MM.1S (cell line): ENCODE measurements around the gene SLC15A3.

Source experiments
- DNase-seq: peaks from one replicate; pipeline ENCODE4 v3.0.0-alpha.2; 2015
- H2AFZ ChIP-seq: fragments of 300-600 bp; sonication (generic); 2 replicates; pipeline ENCODE4 v1.6.0; 2016; ENCODE audit warnings: antibody characterized with exemption, low read length
- H3F3A ChIP-seq: fragments of 300-600 bp; sonication (generic); 2 replicates; pipeline ENCODE4 v1.6.1; 2016; ENCODE audit warnings: mild to moderate bottlenecking, antibody characterized with exemption, low read length, moderate library complexity, mixed read lengths; ENCODE audit not compliant: insufficient read depth
- H3K27ac ChIP-seq: fragments of 300-600 bp; sonication (generic); 2 replicates; pipeline ENCODE4 v1.5.1; 2016; ENCODE audit warnings: mild to moderate bottlenecking, low read length
- H3K27me3 ChIP-seq: fragments of 300-600 bp; sonication (generic); replicated peaks from 2 replicates; pipeline ENCODE4 v1.6.0; 2016; ENCODE audit warnings: low read length; ENCODE audit not compliant: insufficient read depth
- H3K36me3 ChIP-seq: fragments of 300-600 bp; sonication (generic); replicated peaks from 2 replicates; pipeline ENCODE4 v1.6.1; 2016; ENCODE audit warnings: mild to moderate bottlenecking, low read length, mixed read lengths; ENCODE audit not compliant: insufficient read depth
- H3K4me1 ChIP-seq: fragments of 300-600 bp; sonication (generic); 2 replicates; pipeline ENCODE4 v1.6.1; 2016; ENCODE audit warnings: low read length, mixed read lengths
- H3K4me2 ChIP-seq: fragments of 300-600 bp; sonication (generic); 2 replicates; pipeline ENCODE4 v1.6.0; 2016; ENCODE audit warnings: low read depth, low read length
- H3K4me3 ChIP-seq: fragments of 300-600 bp; sonication (generic); 2 replicates; pipeline ENCODE4 v1.5.1; 2016; ENCODE audit warnings: low read length, mixed read lengths
- H3K79me2 ChIP-seq: fragments of 300-600 bp; sonication (generic); 2 replicates; pipeline ENCODE4 v1.6.1; 2016; ENCODE audit warnings: mixed run types, low read length, mixed read lengths
- H3K9ac ChIP-seq: fragments of 300-600 bp; sonication (generic); 2 replicates; pipeline ENCODE4 v1.6.1; 2016; ENCODE audit warnings: low read length, mixed read lengths
- H3K9me2 ChIP-seq: fragments of 300-600 bp; sonication (generic); replicated peaks from 2 replicates; pipeline ENCODE4 v1.6.1; 2016; ENCODE audit warnings: mild to moderate bottlenecking, low read length, mixed read lengths; ENCODE audit not compliant: insufficient read depth
- H3K9me3 ChIP-seq: fragments of 300-600 bp; sonication (generic); replicated peaks from 2 replicates; pipeline ENCODE4 v1.6.1; 2016; ENCODE audit warnings: mild to moderate bottlenecking, low read length, mixed read lengths; ENCODE audit not compliant: insufficient read depth
- H4K20me1 ChIP-seq: fragments of 300-600 bp; sonication (generic); 2 replicates; pipeline ENCODE4 v1.6.1; 2016; ENCODE audit warnings: mild to moderate bottlenecking, low read length, moderate library complexity, mixed read lengths; ENCODE audit not compliant: insufficient read depth
- EZH2 ChIP-seq: fragments of 300-600 bp; sonication (generic); optimal IDR thresholded peaks from 2 replicates; pipeline ENCODE3; 2017; ENCODE audit warnings: low read depth, mild to moderate bottlenecking, antibody characterized with exemption, low read length, mixed read lengths
- EZH2phosphoT487 ChIP-seq: fragments of 300-600 bp; sonication (generic); IDR thresholded peaks from 2 replicates; pipeline ENCODE4 v1.6.1; 2018; ENCODE audit warnings: antibody characterized with exemption, low read length
- TF ChIP-seq, protein P1 (sequence below): fragments of 300-600 bp; sonication (generic); IDR thresholded peaks from 2 replicates; pipeline ENCODE4 v1.5.1; 2016; ENCODE audit warnings: antibody characterized with exemption, low read length, mixed read lengths

Gene SLC15A3

DNA sequence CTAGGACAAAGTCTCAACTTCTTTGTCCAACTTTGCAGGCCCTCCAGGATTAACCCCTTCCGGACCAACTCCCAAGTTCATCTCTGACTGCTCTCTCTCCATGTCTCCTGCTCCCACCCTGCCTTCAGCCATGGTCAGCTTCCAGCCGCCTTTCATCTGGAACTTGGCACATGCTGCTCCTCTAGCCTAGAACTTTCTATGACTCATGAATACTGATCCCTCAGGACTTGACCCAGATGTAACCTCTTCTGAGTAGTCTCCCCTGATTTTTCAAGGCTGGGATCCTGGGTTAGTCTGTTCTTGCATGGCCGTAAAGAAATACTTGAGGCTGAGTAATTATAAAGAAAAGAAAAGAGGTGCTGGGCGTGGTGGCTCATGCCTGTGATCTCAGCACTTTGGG is 5.2 kb upstream of the SLC15A3 start:
- 0 out of 2 replicates have a peak, but pooled peaks cover 8% of the 10 kb centered on the region for H3K4me1 ChIP-seq
- no peak overlapping the region for H3K27ac ChIP-seq
- TF ChIP-seq, protein P1, sequence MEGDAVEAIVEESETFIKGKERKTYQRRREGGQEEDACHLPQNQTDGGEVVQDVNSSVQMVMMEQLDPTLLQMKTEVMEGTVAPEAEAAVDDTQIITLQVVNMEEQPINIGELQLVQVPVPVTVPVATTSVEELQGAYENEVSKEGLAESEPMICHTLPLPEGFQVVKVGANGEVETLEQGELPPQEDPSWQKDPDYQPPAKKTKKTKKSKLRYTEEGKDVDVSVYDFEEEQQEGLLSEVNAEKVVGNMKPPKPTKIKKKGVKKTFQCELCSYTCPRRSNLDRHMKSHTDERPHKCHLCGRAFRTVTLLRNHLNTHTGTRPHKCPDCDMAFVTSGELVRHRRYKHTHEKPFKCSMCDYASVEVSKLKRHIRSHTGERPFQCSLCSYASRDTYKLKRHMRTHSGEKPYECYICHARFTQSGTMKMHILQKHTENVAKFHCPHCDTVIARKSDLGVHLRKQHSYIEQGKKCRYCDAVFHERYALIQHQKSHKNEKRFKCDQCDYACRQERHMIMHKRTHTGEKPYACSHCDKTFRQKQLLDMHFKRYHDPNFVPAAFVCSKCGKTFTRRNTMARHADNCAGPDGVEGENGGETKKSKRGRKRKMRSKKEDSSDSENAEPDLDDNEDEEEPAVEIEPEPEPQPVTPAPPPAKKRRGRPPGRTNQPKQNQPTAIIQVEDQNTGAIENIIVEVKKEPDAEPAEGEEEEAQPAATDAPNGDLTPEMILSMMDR, result no peak
- no peak for TF ChIP-seq EZH2
- no peak for TF ChIP-seq EZH2phosphoT487
- H3K36me3 ChIP-seq, result no peaks in the 10 kb centered on the region
- no peaks in the 10 kb centered on the region for H4K20me1 ChIP-seq
- no peaks in the 10 kb centered on the region for H3K79me2 ChIP-seq
- DNase-seq, result no peak
- no peak overlapping the region for H2AFZ ChIP-seq
- no peaks in the 10 kb centered on the region for H3K9me2 ChIP-seq
- H3F3A ChIP-seq, result no peaks in the 10 kb centered on the region
- no peaks in the 10 kb centered on the region for H3K27me3 ChIP-seq
- H3K9ac ChIP-seq, result no peak overlapping the region
- H3K9me3 ChIP-seq, result no peaks in the 10 kb centered on the region
- H3K4me2 ChIP-seq, result no peak overlapping the region
- no peak overlapping the region for H3K4me3 ChIP-seq

- Histone ChIP-seq H3K9ac (no peak overlapping the region), H3K4me1 (peaks cover 8% of the 10 kb centered on the region; the same call in 1 of the 2 replicates), H3K36me3 (no peaks in the 10 kb centered on the region), H3K27ac (no peak overlapping the region), H2AFZ (no peak overlapping the region), H3K27me3 (no peaks in the 10 kb centered on the region), H3F3A (no peaks in the 10 kb centered on the region), H3K9me3 (no peaks in the 10 kb centered on the region), H3K9me2 (no peaks in the 10 kb centered on the region), H3K4me3 (no peak overlapping the region), H4K20me1 (no peaks in the 10 kb centered on the region), H3K79me2 (no peaks in the 10 kb centered on the region), H3K4me2 (no peak overlapping the region)
- DNase-seq, result no peak
- TF ChIP-seq, protein P1, result no peak
- TF ChIP-seq EZH2 (no peak), EZH2phosphoT487 (no peak)
These were observed 3.6 kb upstream of the SLC15A3 start for GRCh38 chr11:60955571-60955970.

- no peaks in the 10 kb centered on the region for H3K79me2 ChIP-seq
- H2AFZ ChIP-seq, result no peak overlapping the region
- no peaks in the 10 kb centered on the region for H3K9me2 ChIP-seq
- H4K20me1 ChIP-seq, result no peaks in the 10 kb centered on the region
- peaks cover 8% of the 10 kb centered on the region; the same call in 1 of the 2 replicates for H3K4me1 ChIP-seq
- 0 out of 2 replicates have a peak, but pooled peaks cover 6% of the 10 kb centered on the region for H3K27me3 ChIP-seq
- no peak overlapping the region for H3K4me2 ChIP-seq
- no peaks in the 10 kb centered on the region for H3F3A ChIP-seq
- H3K36me3 ChIP-seq, result no peaks in the 10 kb centered on the region
- no peak for DNase-seq
- H3K9me3 ChIP-seq, result no peaks in the 10 kb centered on the region
- no peak overlapping the region for H3K4me3 ChIP-seq
- no peak overlapping the region for H3K27ac ChIP-seq
- TF ChIP-seq EZH2phosphoT487 (no peak), EZH2 (no peak)
- TF ChIP-seq, protein P1, result no peak
- no peak overlapping the region for H3K9ac ChIP-seq
These were observed 2.4 kb upstream of the SLC15A3 start for GRCh38 chr11:60954421-60954820.
